Activated T-cell treated with anti-CD3 and anti-CD28 coated beads, Interleukin-2, amount 50 U/mL, for 48 hours (primary cell): ENCODE measurements around the gene ARID3A.
"Not testable (repeated sequence)": the region's sequence is repeated elsewhere in the genome, so short reads cannot be mapped to it uniquely, and the experiment has no call there.

ENCODE experiments used
- DNase-seq, 2 experiments: peaks; one replicate each; pipeline ENCODE4 v3.0.0-alpha.2; 2020

Gene ARID3A

DNA sequence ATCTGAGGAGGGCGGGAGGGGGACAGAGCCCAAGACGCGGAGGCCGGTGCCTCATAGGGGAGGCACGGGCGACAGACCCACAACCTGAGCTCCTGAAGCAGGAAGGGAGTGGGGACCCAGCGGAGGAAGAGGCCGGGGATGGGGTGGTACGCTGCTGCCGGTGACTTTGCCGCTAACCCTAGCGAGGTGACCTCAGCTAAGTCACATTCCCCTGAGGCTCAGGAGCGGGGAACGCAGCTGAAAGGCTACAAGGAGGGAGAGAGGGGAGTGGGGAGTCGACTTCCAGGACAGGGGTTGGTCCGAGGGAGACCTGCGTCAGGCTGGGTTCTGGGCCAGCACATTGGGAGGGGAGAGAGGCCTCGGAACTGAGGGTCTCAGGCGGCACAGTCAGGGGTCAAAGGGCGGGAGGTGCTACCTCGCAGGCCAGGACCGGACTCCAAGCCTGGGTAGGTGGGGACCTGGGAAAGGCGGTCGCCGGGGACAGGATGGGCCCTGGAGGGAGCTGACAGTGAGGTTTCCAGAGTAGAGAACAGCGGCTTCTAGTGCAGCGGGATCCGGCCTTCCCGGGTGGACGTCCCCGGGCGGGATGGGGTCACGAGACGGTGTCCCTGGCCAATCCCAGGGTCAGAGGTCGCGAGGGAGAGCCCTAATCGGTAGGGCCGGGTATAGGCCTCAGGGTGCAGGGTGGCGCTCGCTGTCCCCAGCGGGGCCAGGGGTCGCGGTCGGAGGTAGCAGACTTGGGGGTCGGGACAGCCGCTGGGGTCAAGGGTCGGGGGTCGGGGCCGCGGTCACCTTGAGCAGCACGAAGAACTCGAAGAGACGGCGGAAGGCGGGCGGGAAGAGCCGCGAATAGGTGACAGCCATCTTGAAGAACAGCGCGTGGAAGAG lies 94.4 kb downstream of the ARID3A start:
- DNase-seq, result peak; percentile 53 to 58

- DNase-seq, result peak; percentile 98
Observed at GRCh38 chr19:1020868-1021425, 95.1 kb downstream of the ARID3A start, which contains the start of gene TMEM259. TSS of gene TMEM259 (minus strand) at chr19:1021123. CDS start at chr19:1020996, 127 bp downstream.

DNA sequence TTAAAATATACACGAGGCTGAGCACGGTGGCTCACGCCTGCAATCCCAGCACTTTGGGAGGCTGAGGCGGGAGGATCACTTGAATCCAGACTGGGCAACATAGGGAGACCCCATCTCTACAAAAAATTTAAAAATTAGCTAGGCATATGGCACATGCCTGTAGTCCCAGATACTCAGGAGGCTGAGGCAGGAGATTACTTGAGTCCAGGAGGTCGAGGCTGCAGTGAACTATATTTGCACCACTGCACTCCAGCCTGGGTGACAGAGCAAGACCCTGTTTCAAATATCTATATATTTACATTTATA lies 98.0 kb downstream of the ARID3A start:
- DNase-seq, result not testable (repeated sequence)

DNA sequence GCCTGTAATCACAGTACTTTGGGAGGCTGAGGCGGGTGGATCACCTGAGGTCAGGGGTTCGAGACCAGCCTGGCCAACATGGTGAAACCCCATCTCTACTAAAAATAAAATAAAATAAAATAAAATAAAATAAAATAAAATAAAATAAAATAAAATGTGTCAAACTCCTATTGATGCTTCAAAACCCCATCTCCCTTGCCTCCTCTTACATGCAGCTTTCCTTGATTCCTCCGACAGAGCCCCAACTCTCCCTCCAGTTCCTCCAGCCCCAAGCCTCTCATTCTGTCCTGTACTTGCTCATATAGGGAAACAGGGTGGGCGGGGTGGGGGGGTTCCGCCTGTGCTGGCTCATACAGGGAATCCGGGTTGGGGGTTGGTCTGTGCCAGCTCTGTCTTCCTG lies 99.2 kb downstream of the ARID3A start:
- not testable (repeated sequence) for DNase-seq
